Measurements from ENCODE around the gene HIRA.
"Not testable (repeated sequence)": the region's sequence is repeated elsewhere in the genome, so short reads cannot be mapped to it uniquely, and the experiment has no call there.

HIRA gene

DNA sequence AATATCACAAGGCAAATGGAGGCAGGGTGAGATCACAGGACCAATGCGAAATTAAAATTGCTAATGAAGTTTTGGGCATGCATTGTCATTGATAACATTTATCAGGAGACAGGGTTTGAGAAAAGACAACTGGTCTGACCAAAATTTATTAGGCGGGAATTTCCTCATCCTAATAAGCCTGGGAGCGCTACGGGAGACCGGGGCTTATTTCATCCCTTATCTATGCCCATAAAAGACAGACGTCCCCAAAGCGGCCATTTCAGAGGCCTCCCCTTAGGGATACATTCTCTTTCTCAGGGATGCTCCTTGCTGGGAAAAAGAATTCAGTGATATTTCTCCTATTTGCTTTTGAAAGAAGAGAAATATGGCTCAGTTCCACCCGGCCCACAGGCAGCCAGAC lies 111.4 kb downstream of the HIRA start:
- not testable (repeated sequence) for DNase-seq

DNA sequence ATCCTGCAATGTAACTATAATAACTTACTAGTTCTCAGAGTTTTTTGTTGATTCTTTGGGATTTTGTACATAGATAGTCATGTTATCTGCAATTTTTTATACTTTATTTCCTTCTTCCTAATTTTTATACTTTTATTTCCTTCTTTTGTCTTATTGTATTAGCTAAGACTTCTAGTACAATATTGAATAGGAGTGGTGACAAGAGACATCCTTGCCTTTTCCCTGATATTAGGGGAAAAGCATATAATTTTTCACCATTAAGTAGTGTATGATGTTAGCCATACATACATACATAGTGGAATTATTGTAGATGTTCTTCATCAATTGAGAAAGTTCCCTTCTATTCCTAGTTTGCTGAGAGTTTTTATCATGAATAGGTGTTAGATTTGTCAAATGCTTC lies 112.3 kb downstream of the HIRA start:
- no peak for DNase-seq

DNA sequence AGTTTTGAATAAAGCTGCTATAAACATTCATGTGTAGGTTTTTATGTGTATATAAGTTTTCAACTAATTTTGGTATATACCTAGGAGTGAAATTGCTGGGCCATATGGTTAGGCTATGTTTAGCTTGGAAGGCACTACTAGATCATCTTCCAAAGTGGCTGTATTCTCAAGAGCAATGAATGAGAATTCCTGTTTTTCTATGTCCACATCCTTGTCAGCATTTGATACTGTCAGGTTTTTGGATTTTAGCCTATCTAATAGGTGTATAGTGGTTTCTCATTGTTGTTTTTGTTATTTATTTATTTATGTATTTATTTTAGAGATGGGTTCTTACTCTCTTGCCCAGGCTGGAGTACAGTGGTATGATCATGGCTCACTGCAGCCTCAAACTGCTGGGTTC lies 113.7 kb downstream of the HIRA start:
- no peak for DNase-seq

DNA sequence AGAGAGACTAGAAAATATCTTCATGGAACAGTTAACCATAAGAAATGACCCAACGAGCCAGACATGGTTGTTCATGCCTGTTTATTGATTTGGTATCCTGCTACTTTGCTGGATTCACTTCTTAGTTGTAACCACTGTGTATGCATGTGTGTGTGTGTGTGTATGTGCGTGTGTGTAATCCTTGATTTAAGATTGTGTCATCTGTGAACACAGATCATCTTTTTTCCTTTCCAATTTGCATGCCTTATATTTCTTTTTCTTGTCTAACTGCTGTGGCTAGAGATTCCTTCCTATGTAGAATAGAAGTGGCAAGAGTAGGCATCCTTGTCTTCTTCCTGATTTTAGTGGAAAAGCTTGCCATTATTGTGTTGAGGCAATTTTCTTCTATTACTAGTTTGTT lies 123.7 kb downstream of the HIRA start:
- no peak for DNase-seq

DNA sequence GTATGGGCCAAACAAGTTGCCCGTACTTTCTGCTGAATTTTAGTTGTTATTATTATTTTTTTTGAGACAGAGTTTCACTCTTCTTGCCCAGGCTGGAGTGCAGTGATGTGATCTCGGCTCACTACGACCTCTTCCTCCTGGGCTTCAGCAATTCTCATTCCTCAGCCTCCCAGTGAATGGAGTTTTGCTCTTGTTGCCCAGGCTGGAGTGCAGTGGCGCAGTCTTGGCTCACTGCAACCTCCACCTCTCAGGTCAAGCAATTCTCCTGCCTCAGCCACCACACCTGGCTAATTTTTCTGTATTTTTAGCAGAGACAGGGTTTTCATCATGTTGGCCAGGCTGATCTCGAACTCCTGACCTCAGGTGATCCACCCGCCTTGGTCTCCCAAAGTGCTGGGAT lies 125.0 kb downstream of the HIRA start:
- not testable (repeated sequence) for DNase-seq

DNA sequence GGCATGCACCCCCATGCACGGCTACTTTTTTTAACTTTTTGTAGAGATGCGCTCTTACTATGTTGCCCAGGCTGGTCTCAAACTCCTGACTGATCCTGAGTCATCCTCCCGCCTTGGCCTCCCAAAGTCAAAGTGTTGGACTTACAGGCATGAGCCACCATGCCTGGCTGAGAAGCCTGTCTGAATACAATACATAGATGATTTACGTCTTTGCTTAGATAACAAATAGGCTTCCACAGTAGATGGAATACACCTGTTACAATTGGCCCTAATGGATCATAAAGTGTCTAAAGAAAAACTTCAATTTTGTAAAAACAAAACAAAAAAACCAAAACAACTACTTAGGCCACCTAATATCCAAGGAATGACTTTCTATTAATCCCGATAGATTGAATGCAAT lies 127.0 kb downstream of the HIRA start:
- no peak for DNase-seq

DNA sequence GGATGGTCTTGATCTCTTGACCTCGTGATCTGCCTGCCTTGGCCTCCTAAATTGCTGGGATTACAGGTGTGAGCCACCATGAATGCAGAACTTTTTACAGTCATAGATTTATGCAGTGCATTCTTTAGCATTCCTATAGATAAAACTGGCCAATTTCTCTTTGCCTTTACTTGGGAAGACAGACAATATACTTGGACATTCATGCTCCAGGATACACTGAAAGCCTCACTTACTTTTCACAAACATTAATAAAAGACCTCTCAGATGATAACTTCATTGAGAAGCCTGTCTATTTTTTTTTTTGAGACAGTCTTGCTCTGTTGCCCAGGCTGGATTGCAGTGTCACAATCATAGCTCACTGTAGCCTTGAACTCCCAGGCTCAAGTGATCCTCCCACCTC lies 127.7 kb downstream of the HIRA start:
- no peak for DNase-seq

DNA sequence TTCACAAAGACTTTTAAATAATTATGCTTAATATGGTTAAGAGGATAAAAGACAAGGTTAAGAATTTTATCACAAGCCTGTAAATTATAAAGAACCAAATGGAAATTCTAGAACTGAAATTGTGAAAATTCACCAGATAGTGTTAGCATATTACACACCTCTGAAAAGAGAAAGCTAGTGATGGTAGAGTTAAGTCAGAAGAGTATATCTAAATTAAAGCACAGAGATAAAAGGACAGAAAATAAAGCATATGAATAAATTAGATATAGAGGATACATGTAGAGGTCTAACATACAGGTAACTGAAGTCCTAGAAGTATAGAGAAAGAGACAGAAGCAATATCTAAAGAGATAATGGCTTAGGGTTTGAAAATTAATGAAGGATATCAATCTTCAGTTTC lies 135.8 kb downstream of the HIRA start:
- DNase-seq: no peak

DNA sequence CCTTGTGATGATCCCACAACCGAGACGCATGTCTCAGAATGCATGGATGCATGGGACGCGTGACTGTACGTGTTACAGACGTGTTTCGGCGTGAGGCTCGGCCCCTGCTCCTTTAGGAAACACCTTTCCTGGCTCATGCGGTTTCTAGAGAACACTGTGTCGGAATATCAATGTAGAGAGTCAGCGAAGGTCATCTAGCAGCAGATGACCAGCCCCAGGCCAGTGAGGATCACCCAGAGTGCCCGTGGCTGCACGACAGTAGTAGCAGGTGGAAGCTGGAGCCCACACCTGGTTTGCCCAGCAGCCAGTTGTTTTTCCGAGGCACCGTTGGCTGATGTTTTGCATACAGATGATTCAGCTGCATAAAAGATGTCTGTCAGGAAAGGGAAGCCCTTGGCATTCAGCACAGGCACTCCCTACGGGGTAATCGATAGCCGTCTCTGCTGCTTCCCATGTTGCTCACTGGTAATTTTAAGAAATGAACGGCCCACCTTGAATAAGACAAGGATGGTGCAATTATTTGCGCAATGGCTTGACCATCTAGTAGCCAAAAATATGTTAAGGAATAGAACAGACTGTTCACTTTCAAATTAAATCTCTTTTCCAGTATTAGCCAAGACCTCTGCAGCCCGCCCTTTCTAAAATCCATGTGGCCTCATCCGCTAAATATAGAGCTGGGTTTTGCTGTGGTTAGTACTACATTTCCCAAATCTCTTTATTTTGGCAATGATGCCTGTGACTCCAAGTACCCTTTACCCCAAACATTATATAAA lies 138.9 kb downstream of the HIRA start:
- no peak for DNase-seq

DNA sequence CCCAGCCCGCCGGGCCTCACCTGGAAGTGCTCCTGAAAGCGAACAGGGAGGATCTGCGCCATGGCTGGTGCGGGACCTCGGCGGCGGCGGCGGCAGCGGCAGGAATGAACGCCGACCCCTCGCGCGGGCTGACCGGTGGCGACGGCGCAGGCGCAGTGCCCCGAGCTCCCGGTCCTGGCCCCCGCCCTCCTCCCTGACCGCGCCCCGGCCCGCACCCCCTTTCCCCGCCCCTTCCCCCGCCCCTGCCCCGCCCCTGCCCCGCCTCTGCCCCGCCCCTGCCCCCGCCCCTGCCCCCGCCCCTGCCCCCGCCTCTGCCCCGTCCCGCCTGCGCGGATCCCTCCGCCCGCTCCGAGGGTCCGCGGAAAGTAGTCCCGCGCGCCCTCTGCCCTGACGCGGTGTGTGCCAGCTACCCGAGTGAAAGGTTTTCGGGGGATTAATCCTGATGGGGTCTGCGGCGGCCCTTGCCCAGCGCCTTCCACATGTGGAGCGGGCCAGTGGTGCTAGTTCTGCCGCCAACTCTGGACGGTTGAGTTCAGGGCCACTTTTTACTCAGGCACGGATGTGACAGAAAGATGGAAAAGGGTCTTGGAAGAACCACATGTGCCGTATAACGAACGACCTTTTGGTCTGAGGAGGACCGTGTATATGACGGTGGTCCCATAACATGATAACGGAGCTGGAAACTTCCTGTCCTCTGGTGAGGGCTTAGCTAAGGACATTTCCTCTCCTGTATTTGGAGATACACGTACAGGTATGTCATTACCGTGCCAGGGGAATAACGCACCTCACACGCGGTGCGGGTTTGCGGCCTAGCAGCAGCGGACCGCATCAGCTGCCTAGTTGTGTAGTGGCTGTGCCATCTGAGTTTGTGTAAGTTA lies 139.7 kb downstream of the HIRA start, which contains the start of gene CLTCL1:
CLTCL1 (minus strand) TSS at position 140 of the 878 bp plus-strand sequence; CDS start at position 62, 78 bp downstream.
- DNase-seq: peak; percentile 77

DNA sequence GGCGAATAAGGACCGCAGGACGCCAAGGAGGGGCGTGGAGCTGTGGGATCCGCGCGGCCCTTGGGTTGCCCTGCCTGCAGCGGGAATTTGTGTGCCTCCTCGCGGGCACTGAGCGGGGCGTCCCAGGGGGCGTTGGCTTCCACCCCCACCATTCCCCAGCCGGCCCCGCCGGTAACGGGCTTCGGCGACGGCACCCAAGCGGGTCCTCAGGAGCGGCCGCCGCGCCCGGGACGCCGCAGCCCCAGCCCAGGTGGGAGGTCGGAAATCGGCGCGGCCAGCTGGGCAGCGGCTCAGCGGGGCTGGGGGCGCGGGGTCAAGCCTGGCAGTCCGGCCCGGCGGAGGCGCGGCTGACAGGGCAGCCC lies 140.3 kb downstream of the HIRA start:
- peak; percentile 18 for DNase-seq

DNA sequence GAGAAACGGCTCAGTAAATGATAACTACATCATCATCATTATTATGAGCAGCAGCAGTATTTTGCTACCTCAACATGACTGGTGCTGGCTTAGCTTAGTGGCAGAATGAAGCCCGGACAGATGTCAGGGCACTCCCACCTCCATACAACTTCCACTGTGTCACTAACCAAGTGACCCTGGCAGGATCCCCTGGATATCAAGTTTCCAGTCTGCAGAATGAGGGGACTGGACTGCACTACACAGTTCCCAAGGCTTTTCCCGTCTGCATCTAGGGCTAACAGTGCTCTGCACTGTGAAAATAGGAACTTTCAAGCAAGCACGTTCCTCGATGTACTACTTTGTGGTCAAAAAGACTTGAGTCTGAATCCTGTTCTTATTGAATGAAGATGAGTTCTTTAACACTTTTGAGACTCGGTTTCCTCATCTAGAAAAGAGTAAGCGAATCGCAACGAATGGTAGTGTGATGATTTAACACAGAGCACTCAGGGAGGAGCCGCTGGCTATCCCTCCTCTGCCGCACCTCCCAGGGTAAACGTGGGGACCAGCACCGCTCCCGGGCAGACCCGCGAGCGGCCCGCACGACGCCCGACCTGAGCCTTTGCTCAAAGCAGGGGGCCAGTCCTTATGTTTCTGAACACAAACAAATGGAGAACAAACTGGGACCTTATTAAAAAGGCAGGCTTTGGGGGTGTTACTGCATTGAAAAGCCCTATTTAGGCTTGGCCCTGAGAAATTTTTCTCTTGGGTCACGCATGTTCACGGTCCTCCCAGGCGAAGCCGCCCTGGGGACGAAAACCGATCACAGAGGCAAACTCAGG lies 140.9 kb downstream of the HIRA start:
- DNase-seq: no peak

DNA sequence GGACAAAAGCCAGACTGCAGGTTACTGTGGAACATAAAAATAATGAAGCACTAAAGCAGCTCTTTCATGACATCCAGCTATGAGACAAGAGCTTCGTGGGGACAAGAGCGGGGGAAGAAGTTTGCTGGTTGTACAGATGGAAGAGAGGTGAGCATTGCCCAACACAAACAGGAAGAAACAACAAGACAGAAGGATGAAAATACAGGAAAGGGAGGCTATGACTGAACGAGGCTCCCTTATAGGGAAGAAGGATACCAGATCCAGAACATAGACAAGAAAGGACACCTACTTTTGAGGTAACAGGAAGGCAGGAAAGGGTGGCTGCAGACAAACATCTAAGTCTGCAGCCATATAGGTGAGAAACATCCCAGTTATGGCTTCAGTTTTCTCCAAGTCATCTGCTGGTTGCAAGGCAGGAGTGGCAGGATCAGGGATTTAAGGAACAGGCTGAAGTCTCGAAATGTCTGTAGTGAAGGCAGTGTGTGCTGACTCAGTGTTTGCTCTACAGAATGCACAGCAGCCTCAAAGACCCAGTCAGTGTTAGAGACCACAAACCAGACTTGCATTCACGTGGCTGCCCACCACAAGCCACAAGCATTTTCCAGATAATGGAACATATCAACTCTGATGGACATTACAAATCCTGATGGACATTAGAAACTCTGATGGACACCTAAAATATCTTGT lies 141.9 kb downstream of the HIRA start:
- peak; percentile 18 for DNase-seq

DNA sequence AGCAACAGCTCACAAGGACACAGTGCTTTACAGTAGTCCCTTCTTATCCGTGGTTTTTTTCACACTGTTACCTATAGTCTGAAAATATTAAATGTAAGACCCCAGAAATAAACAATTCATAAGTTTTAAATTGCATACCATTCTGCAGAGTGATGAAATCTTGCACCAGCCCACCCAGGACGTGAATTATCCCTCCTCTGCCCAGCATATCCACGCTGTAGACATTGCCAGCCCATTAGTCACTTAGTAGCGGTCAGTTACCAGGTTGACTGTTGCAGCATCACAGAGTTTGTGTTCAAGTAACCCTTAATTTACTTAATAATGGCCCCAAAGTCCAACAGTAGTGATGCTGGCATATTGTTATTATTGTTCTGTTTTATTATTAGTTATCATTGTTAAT lies 143.6 kb downstream of the HIRA start:
- DNase-seq: no peak

DNA sequence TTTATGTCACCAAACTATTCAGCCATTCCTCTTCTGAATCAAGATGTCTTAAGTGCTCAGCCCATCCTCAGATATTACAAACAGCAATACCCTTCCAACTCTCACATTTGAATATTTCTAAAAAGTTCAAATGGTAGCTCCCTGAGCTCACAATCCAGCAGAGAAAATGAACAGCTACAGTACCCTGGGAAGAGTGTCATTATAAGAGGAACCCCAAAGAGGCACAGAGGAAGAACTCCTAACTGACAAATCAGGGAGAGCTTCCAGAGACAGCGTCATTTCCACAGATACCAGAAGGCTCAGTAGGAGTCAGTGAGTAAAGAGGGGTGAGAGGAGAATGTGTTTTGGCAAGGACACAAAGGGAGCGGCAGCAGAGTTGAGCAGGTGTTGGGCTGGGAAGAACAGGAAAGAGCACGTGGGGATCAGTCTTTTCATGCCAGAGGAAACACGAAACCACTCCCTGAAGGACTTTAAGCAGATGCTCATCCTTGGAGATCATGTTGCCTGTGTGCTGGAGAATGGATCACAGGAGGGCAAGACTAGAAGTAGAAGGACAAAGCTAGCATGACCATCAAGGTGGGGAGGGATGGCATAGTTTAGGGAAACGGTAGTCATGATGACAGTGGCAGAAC lies 144.3 kb downstream of the HIRA start:
- DNase-seq: no peak

DNA sequence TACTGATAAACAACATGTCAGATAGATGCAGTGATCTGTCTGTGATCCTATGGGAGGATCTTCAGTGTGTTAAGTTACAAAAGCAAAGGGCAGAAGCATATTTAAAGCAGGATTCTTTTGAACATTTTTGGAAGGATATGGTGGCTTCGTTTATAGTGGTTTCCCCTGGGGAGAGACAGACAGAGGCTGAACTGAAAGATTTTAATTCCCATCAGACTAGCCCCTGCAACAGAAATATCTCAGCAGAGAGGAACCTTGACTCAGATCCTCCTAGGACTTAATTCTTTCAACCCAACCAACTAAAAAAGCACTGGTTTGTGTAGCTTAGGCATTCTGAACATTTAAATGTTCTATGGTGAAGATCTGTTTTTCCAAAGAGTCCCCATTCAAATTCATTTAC lies 145.7 kb downstream of the HIRA start:
- no peak for DNase-seq
